ENCODE results near the gene BMAL2.

BMAL2 gene

DNA sequence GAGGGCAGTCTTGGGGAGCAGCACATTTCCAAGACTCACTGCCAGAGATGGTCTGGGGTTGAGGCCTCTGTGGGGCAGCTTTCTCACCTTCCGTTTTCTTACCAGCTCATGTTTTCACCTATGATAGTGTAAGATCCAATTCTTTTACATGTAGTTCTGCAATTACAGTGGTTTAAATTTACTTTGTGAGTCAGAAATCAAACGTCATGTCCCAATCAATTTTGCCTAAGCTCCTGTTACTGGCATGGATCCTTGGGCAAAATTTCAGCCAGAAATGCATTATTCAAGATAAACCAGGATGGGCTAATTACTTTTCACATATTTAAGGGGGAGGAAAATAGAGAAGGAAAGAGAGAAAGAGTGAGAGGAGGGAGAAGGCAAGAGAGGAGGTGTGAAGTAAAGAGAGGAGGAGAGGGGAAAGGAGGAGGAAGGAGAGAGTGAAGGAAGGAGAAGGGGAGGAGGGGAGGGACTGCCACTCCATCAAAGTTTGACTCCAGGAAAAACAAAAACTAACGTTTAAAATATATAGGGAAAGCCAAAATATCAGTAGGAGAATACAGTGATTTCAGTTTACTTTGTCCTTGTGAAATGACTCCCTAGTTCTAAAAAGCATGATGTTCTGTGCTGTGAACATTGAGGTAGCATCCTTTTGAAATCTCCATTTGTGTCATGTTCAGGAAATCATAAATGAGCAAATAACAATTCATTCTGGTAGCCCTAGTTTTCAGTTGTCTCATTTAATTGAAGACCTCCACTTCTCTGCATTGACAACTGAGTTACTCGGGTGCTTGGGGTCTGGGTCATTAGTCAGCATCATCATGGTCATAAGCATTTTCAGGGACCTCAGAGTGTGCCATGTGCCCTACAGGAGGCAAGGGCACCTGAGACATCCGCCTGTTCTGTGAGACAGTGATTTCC lies 3.0 kb downstream of the BMAL2 start:
- H3K4me1 Mint-ChIP-seq: peaks cover 41% of the 10 kb centered on the region
- no peak overlapping the region for H3K4me3 Mint-ChIP-seq
- ATAC-seq (peak; percentile 50), DNase-seq (ENCODE audit: low spot score in 2 of 2) (peak in 1 of 2 donors; percentile 52)
- no peak overlapping the region for H3K27ac Mint-ChIP-seq
- H3K9me3 Mint-ChIP-seq: no peaks in the 10 kb centered on the region
- H3K36me3 Mint-ChIP-seq: no peaks in the 10 kb centered on the region

DNA sequence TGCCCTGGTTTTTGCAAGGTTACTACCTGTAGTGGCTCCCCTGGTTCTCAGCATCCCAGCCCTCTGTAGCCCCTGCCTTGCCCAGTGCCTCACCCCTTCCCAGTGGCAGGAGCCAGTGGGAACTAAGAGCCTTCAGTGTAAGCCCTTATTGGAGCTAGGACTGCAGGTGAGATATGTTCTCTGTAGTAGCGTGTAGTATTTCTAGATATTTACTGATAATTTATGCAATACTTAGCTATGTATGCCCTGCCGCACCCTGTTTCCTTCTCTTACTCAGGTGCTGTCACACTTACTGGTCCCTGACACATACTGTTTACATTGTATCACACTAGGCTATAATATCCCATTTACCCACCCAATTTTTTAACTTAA lies 3.6 kb downstream of the BMAL2 start:
- Mint-ChIP-seq H3K4me1 (peaks cover 35% of the 10 kb centered on the region), H3K4me3 (no peak overlapping the region), H3K9me3 (no peaks in the 10 kb centered on the region), H3K36me3 (no peaks in the 10 kb centered on the region), H3K27ac (no peak overlapping the region)
- ATAC-seq (no peak), DNase-seq (ENCODE audit: low spot score in 2 of 2) (no peak)

DNA sequence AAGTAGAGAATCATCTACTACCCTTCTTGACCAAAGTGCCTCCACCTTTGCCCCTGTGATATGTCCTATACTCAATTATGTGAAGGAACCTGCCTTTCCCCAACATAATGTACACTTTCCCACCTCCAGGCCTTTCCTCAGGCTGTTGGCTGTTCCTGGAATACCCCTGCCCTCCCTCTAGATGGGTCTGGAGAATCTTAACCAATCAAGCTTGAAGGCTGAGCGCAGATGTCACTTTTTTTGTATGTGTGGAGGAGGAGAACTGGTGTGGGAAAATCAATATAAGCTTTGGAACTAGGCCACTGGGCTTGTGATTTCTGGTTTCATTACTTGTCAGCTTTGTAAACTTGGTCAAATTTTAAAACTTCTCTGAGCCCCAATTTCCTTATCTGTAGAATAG lies 4.7 kb downstream of the BMAL2 start:
- Mint-ChIP-seq H3K4me3 (no peak overlapping the region), H3K9me3 (no peaks in the 10 kb centered on the region), H3K4me1 (peaks cover 24% of the 10 kb centered on the region), H3K27ac (no peak overlapping the region), H3K36me3 (no peaks in the 10 kb centered on the region)
- no peak for ATAC-seq
- DNase-seq (ENCODE audit: low spot score in 2 of 2): no peak

GRCh38 chr12:27338473-27338872 lies 5.8 kb downstream of the BMAL2 start:
- Mint-ChIP-seq H3K4me3 (no peak overlapping the region), H3K4me1 (peaks cover 18% of the 10 kb centered on the region), H3K9me3 (no peaks in the 10 kb centered on the region), H3K27ac (no peak overlapping the region), H3K36me3 (no peaks in the 10 kb centered on the region)
- ATAC-seq: no peak
- no peak for DNase-seq (ENCODE audit: low spot score in 2 of 2)

GRCh38 chr12:27340971-27341370 lies 8.3 kb downstream of the BMAL2 start:
- Mint-ChIP-seq H3K27ac (no peak overlapping the region), H3K9me3 (no peaks in the 10 kb centered on the region), H3K4me3 (no peak overlapping the region), H3K4me1 (peaks cover 4% of the 10 kb centered on the region), H3K36me3 (no peaks in the 10 kb centered on the region)
- no peak for ATAC-seq
- no peak for DNase-seq (ENCODE audit: low spot score in 2 of 2)

DNA sequence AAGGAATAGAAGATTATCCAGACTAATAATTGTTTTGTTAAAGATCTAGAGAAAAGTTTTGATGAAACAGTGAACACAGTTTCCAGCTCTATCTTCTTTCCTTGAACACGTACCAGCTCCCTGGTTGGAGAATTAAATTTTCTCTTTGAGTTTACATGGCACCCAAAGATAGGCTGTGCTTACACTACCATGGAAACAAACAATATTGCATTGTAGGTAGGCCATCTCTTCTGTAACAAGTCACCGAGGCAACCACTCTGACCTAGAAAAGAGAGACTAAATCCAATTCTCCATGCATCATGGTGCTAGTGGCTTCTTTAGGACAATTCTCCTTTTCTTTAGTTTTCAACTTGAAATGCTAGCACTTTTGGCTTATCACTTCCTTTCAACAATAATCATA lies 9.9 kb downstream of the BMAL2 start:
- Mint-ChIP-seq H3K36me3 (no peaks in the 10 kb centered on the region), H3K4me3 (no peak overlapping the region), H3K4me1 (no peaks in the 10 kb centered on the region), H3K27ac (no peak overlapping the region), H3K9me3 (no peaks in the 10 kb centered on the region)
- no peak for ATAC-seq
- DNase-seq (ENCODE audit: low spot score in 2 of 2): no peak

- DNase-seq (ENCODE audit: low spot score in 2 of 2) (no peak), ATAC-seq (no peak)
- Mint-ChIP-seq H3K4me1 (no peaks in the 10 kb centered on the region), H3K9me3 (no peaks in the 10 kb centered on the region), H3K36me3 (no peaks in the 10 kb centered on the region), H3K4me3 (no peak overlapping the region), H3K27ac (no peak overlapping the region)
Observed at GRCh38 chr12:27343255-27344000, 10.8 kb downstream of the BMAL2 start.

- Mint-ChIP-seq H3K4me1 (no peaks in the 10 kb centered on the region), H3K9me3 (no peaks in the 10 kb centered on the region), H3K36me3 (no peaks in the 10 kb centered on the region), H3K4me3 (no peak overlapping the region), H3K27ac (no peak overlapping the region)
- DNase-seq (ENCODE audit: low spot score in 2 of 2) (no peak), ATAC-seq (no peak)
Observed at GRCh38 chr12:27344246-27344645, 11.6 kb downstream of the BMAL2 start.

DNA sequence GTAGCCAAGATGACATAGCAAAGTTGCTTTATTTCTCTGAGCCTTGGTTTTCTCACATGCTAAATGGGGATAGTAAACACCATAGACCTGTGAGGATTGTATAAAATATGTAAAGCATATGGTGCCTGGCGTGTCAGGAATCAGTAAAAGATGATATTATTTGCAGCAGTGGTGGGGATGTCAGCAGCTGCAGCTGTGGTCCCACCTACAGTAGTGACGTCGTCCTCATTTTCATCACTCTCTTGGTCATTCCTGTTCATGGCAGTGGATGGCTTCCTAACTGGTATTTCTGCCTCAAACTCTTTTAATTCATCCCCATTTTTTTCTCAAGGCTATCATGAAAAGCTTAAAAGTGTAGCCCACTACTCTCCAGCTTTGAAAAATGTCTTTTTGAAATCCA lies 12.1 kb downstream of the BMAL2 start:
- no peaks in the 10 kb centered on the region for H3K4me1 Mint-ChIP-seq
- H3K27ac Mint-ChIP-seq: no peak overlapping the region
- no peak overlapping the region for H3K4me3 Mint-ChIP-seq
- DNase-seq (ENCODE audit: low spot score in 2 of 2) (no peak), ATAC-seq (no peak)
- no peaks in the 10 kb centered on the region for H3K36me3 Mint-ChIP-seq
- H3K9me3 Mint-ChIP-seq: no peaks in the 10 kb centered on the region

DNA sequence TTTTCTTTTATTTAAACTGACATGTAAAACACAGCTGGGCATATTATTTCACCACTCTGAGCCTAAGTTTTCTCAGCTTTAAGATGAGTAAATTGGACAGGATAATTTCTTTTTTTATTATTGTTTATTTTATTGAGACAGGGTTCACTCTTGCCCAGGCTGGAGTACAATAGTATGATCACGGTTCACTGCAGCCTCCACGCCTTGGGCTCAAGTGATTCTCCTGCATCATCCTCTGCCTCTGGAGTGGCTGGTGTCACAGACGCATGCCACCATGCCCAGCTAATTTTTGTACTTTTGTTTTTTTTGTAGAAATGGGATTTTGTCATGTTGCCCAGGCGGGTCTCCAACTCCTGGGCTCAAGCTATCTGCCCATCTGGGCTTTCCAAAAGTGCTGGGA lies 12.7 kb downstream of the BMAL2 start:
- Mint-ChIP-seq H3K9me3 (no peaks in the 10 kb centered on the region), H3K36me3 (no peaks in the 10 kb centered on the region), H3K27ac (no peak overlapping the region), H3K4me3 (no peak overlapping the region), H3K4me1 (no peaks in the 10 kb centered on the region)
- DNase-seq (ENCODE audit: low spot score in 2 of 2): no peak
- no peak for ATAC-seq

GRCh38 chr12:27347779-27348178 lies 15.1 kb downstream of the BMAL2 start:
- no peaks in the 10 kb centered on the region for H3K4me1 Mint-ChIP-seq
- no peaks in the 10 kb centered on the region for H3K9me3 Mint-ChIP-seq
- no peak overlapping the region for H3K27ac Mint-ChIP-seq
- H3K36me3 Mint-ChIP-seq: no peaks in the 10 kb centered on the region
- ATAC-seq (no peak), DNase-seq (ENCODE audit: low spot score in 2 of 2) (no peak)
- H3K4me3 Mint-ChIP-seq: no peak overlapping the region

- Mint-ChIP-seq H3K27ac (no peak overlapping the region), H3K4me3 (no peak overlapping the region), H3K4me1 (no peaks in the 10 kb centered on the region), H3K9me3 (no peaks in the 10 kb centered on the region), H3K36me3 (no peaks in the 10 kb centered on the region)
- no peak for ATAC-seq
- DNase-seq (ENCODE audit: low spot score in 2 of 2): no peak
Observed at GRCh38 chr12:27351476-27351875, 18.8 kb downstream of the BMAL2 start.

DNA sequence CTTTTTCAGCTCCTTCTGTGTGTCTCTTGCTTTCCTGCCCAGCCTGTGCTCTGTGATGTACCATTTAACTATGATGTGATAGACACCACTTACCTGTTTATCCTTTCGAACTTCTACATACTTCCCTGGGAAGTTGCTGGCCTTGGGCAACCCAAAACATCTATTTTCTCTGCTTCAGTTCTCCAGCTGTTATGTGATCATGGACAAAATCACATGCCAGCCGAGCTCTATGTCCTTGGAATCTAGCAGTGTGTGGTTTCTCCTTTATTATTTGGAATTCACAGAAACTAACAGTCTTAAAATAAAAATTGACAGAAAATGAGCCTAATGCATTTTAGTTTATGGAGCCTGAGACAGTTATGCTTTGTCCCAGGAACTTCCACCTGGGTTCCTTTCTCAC lies 22.9 kb downstream of the BMAL2 start:
- no peak for DNase-seq (ENCODE audit: low spot score in 2 of 2)
- no peak overlapping the region for H3K27ac Mint-ChIP-seq
- no peak for ATAC-seq
- no peaks in the 10 kb centered on the region for H3K4me1 Mint-ChIP-seq
- no peaks in the 10 kb centered on the region for H3K9me3 Mint-ChIP-seq
- H3K36me3 Mint-ChIP-seq: no peaks in the 10 kb centered on the region
- no peak overlapping the region for H3K4me3 Mint-ChIP-seq

- no peak for ATAC-seq
- Mint-ChIP-seq H3K4me1 (no peaks in the 10 kb centered on the region), H3K4me3 (no peak overlapping the region), H3K27ac (no peak overlapping the region), H3K36me3 (no peaks in the 10 kb centered on the region), H3K9me3 (no peaks in the 10 kb centered on the region)
- DNase-seq (ENCODE audit: low spot score in 2 of 2): no peak
Observed at GRCh38 chr12:27355979-27356378, 23.3 kb downstream of the BMAL2 start.

DNA sequence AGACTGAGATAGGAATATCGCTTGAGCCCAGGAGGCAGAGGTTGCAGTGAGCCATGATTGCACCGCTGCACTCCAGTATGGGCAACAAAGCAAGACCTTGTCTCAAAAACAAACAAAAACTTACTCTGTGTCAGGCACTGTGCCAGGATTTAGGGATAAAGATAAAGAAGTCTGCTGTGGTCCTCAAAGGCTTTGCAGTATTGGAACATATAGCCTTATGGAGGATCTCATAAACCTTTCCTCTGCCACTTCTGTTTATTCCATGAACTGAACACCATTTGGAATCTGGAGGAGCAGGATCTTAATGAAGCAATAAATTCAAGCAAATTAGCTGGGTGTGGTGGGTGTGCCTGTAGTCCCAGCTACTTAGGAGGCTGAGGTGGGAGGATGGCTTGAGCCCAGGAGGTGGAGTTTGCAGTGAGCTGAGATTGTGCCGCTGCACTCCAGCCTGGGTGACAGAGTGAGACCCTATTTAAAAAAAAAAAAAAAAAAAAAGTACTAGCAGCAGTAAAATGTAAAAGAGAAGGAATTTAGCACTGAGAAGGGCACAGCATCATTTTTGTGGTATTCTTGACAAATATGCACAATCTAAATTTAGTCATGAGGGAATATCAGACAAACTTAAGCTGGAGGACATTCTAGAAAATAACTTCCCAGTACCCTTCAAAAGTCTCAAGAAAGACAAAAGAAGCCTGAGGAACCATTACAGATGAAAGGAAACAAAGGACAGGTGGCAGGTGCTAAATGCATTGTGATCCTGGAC lies 27.1 kb downstream of the BMAL2 start:
- Mint-ChIP-seq H3K36me3 (no peaks in the 10 kb centered on the region), H3K9me3 (no peaks in the 10 kb centered on the region), H3K4me3 (no peak overlapping the region), H3K4me1 (no peaks in the 10 kb centered on the region), H3K27ac (no peak overlapping the region)
- ATAC-seq (no peak), DNase-seq (ENCODE audit: low spot score in 2 of 2) (no peak)

All from stimulated activated effector memory CD8-positive, alpha-beta T cell treated with anti-CD3 and anti-CD28 coated beads, Interleukin-12 subunit alpha, Interleukin-12 subunit beta, amount 100 ng/mL, for 72 hours (primary cell).